HG02970 (cell line): ENCODE results near the gene HCK.
"Not testable (repeated sequence)": the region's sequence is repeated elsewhere in the genome, so short reads cannot be mapped to it uniquely, and the experiment has no call there.

Experiments used
- ATAC-seq: cut with Tn5 transposase; IDR thresholded peaks from one replicate; pipeline ENCODE4 v1.9.1; 2021; ENCODE audit warnings: mild to moderate bottlenecking, moderate library complexity, moderate number of reproducible peaks; ENCODE audit not compliant: unreplicated experiment, low FRiP score

The HCK gene

GRCh38 chr20:32088759-32089158 lies 36.7 kb downstream of the HCK start:
- ATAC-seq, result no peak

DNA sequence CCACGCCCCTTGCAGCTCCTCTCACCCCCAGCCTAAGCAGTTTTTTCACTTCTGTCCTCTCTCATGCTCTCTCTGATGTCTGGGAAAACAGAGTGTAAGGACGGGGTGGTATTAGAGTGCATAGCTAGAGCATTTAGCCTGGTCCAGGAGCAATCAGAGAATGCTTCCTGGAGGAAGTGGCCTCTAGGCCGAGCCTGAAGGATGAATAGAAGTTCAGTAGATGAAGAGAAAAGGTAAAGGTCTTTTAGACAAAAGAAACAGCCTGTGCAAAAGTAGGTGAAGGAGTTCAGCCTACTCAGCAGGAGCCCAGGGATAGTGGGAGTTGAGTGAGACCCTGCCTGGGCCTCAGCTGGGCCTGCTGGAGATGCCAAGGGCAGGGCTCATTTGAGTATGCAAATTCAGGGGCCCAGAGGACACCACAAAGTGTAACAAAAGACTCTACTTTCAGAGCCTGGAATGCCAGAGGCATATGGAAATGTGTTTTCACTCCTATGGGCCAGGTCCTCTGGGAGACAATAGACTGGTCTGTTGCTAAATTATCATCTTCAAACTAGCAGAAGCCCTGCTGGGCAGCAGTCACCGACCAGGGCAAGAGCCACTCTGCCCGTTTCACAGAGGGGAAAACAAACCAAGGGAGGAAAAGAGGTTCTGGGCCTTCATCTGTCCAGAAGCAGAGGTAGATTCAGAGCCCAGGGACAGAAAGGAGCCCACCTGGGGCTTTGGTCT lies 37.8 kb downstream of the HCK start:
- ATAC-seq, result no peak

DNA sequence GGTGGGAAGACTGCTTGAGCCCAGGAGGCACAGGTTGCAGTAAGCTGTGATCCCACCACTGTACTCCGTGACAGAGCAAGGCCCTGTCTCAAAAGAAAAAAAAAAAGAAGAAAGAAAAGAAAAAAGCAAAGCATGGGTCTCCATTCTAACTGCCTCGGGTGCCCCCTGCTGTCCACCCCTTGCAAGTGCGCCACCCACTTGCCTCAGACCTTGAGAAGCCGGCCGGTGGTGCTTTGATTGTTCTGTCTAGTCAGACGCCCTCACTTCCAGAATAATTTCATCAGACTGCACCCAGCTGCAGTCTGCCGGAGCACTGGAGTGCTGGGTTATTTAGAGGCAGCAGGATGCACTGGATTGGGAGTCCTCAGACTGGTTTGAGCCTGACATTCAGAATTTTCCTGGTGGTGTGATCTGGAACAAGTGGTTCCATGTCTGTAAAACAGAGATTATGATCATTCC lies 39.9 kb downstream of the HCK start:
- no peak for ATAC-seq

DNA sequence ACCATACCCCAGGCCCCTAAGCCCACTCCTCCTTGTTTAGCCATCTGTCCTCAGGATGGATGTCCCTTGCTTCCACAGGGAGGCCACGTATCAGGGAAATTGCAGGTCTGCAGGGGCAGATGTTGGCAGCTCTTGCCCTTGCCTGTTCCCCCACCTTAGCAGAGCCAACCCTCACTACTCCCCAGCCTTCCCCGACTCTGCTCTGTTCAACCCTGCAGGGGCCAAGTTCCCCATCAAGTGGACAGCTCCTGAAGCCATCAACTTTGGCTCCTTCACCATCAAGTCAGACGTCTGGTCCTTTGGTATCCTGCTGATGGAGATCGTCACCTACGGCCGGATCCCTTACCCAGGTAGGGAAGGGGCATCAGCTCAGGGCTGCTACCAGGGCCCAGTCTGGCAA lies 46.7 kb downstream of the HCK start:
- no peak for ATAC-seq

GRCh38 chr20:32108814-32109391 lies 56.9 kb downstream of the HCK start:
- ATAC-seq, result no peak

- ATAC-seq, result peak; percentile 90
These were observed 57.5 kb downstream of the HCK start, which contains the start of gene TM9SF4 for GRCh38 chr20:32109392-32110172. Gene TM9SF4, plus strand, starts transcription at chr20:32109714. Its CDS starts 27 bp downstream, at chr20:32109741.

GRCh38 chr20:32110173-32110704 lies 58.2 kb downstream of the HCK start:
- ATAC-seq, result peak; percentile 5

- no peak for ATAC-seq
These were observed 58.7 kb downstream of the HCK start for GRCh38 chr20:32110727-32111126.

DNA sequence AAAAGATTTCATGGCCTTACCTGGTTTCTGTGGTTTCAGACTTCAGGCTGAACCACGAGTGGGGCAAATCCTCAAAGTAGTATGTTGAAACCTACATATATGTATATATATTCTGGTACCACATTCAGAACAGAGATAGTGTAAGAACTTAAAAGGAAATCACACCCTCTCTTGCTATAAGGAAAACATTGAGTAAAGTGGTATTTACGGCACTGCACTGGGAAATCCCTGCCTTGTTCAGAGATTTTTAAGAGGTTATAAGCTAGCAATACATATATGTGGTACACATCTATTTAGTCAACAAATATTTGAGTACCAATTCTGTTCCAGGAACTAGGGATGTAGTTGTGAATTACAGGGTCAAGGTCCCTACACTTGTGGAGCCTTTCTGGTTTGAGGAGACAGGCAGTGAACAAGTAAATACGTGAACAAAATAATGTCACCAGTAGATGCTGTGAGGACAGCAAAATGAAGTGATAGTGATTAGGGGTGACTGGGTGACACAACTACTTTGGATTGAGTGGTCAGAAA lies 59.2 kb downstream of the HCK start:
- no peak for ATAC-seq

GRCh38 chr20:32111753-32112152 lies 59.7 kb downstream of the HCK start:
- no peak for ATAC-seq

GRCh38 chr20:32112841-32113240 lies 60.8 kb downstream of the HCK start:
- ATAC-seq, result no peak

DNA sequence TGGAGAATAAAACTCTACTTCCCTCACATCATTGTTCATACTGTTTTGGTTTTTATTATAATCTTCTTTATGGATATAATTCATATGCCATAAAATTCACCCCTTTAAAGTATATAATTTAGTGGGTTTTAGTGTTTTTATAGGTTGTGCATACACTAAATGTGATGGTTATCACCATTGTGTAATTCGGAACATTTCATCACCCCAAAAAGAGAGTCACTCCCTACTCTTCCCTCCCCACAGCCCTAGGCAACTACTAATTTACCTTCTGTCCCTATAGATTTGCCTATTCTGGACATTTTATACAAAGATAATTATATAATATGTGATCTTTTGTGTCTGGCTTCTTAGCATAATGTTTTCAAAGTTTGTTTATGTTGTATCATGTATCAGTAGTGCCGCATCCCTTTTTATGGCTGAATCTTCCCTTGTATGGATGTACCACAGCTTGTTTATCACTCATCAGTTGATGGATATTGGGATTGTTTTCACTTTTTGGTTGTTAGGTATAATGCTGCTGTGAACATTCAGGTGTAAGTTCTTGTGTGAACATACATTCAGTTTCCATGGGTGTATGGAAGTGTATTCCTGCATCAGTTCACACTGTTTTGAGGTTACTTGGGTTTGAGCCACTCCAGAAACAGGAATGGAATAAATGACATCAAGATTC lies 61.7 kb downstream of the HCK start:
- no peak for ATAC-seq

DNA sequence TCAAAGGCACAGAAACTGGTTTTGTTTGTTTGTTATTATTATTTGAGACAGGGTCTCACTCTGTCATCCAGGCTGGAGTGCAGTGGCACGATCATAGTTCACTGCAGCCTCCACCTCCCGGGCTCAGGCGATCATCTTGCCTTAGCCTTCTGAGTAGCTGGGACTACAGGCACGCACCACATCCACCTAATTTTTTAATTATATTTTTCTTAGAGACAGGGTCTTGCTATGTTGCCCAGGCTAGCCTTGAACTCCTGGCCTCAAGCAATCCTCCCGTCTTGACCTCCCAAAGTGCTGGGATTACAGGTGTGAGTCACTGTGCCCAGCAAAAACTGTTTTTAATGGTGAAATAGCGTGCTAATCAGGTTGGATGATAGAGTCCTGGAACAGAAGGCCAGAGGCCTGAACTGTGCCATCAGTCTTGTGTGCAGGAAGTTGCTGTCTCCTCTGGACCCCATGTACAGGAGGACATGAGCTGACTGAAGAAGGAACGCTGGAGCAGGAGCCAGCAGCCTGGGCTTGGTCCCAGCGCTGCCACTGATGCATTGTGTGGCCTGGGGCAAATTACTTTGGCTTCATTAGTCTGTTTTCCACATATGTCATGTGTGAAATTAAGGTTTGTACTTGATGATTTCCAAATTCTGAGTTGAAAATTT lies 62.4 kb downstream of the HCK start:
- ATAC-seq, result no peak

DNA sequence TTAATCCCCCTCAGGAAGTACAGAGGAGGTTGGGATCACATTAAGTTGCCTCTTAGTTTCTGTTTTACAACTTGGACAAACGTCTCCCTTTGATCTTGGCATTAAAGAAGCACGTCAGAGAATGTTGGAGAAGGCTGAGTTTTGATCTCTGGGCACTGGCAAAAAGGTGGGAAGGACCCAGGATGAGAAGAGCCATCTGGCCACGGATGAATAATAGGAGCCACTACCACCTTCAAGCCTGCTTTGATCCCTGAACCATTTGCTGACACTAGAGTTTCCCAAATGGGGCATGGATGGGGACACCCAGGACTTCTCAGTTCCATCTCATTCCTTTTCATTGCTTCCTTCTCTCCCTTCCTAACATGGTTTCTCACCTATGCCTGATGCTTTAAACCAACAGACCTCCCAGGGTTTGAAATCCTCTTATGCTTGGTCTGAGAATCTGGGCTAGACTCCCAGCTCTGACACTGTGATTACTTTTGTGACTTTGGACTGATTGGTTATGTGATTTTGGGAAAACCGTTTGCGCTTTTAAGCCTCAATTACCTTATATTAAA lies 63.2 kb downstream of the HCK start:
- ATAC-seq, result no peak

DNA sequence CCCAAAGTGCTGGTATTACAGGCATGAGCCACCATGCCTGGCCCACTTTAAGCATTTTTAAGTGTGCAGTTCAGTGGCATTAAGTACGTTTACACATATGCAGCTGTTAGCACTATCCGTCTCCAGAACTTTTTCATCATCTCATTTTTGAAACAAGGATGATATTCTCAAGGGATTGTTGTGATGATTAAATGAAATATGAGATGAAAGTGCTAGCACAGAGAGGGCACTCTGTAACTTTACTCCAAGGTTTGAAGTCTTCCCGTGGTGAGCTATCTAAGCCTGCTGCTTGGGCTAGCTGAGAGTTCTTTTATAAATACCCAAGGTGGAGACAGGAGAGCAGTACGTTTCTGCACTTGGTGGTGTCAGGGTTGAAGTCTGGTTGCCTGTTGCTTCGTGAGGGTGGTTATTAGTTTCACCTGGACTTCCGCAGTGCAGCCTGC lies 64.1 kb downstream of the HCK start:
- no peak for ATAC-seq

- not testable (repeated sequence) for ATAC-seq
These were observed 64.8 kb downstream of the HCK start for GRCh38 chr20:32116796-32117195.

GRCh38 chr20:32118427-32118826 lies 66.4 kb downstream of the HCK start:
- ATAC-seq, result not testable (repeated sequence)

DNA sequence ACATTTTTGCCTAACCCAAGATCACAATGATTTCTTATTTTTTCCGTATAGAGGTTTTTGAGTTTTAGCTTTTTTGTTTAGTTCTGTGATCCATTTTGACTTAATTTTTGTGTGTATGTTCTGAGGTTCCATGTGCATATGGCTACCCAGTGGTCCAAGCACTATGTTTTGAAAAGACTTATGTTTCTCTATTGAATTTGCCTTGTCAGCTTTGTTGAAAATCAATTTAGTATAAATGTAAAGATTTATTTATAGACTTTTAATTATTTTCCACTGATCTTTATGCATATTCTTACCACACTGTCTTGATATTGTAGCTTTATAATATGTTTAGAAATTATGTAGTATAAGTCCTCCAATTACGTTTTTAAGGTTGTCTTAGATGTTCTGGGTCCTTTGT lies 67.7 kb downstream of the HCK start:
- no peak for ATAC-seq

DNA sequence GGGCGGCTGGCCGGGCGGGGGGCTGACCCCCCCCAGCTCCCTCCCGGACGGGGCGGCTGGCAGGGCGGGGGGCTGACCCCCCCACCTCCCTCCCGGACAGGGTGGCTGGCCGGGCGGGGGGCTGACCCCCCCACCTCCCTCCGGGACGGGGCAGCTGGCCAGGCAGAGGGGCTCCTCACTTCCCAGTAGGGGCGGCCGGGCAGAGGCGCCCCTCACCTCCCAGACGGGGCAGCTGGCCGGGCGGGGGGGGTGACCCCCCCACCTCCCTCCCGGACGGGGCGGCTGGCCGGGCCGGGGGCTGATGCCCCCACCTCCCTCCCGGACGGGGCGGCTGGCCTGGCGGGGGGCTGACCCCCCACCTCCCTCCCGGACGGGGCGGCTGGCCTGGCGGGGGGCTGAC lies 69.9 kb downstream of the HCK start:
- not testable (repeated sequence) for ATAC-seq
